GM12878 (cell line): ENCODE measurements around the gene GALNT9. TPM values are rescaled to one million over a fixed set of nuclear protein-coding genes. Genes with fewer than 3 reads are reported as not detected.

Source experiments
- ATAC-seq: fragments of 200-7000 bp; cut with Tn5 transposase; 3 replicates; pipeline ENCODE4 v1.9.1; 2020; ENCODE audit warnings: mild to moderate bottlenecking, moderate library complexity
- BruUV-seq: library from RNA; stranded (reverse); fragments of 400-500 nt; replicated peaks from 2 replicates; lab custom pipeline; 2021; lab: Mats Ljungman, UMichigan
- CTCF ChIA-PET: fragments of 300-600 bp; sonication (Branson Sonifier 250); formaldehyde crosslinking; extraction: SDS; loops from one replicate; lab custom pipeline; 2021; ENCODE audit warnings: inconsistent platforms; lab: Yijun Ruan, JAX
- POLR2A ChIA-PET: fragments of 350-600 bp; formaldehyde crosslinking; extraction: SDS; loops from one replicate; lab custom pipeline; 2021; ENCODE audit warnings: inconsistent platforms; lab: Charles Lee
- RAD21 ChIA-PET: fragments of 300-600 bp; sonication (Branson Sonifier 250); formaldehyde crosslinking; loops from one replicate; lab custom pipeline; 2023; ENCODE audit warnings: antibody characterized with exemption; ENCODE audit not compliant: unreplicated experiment; lab: Charles Lee
- SMC1A ChIA-PET: fragments of 300-600 bp; sonication (Branson Sonifier 250); formaldehyde crosslinking; loops from one replicate; lab custom pipeline; 2023; ENCODE audit not compliant: unreplicated experiment, uncharacterized antibody; lab: Charles Lee
- DNase-seq: peaks from one replicate; pipeline ENCODE4 v3.0.0-alpha.2; 2011; ENCODE audit warnings: low read depth, low spot score
- FAIRE-seq: peaks from 3 replicates; lab custom pipeline; 2011; peaks lifted over from hg19 to GRCh38; lab: Jason Lieb, UNC
- H2AFZ ChIP-seq: 2 replicates; pipeline ENCODE4 v1.6.0; 2011; ENCODE audit warnings: low read depth, low read length, control low read depth; ENCODE audit not compliant: control insufficient read depth
- H3K27ac ChIP-seq: 2 replicates; pipeline ENCODE4 v1.5.1; 2011; ENCODE audit warnings: control low read depth; ENCODE audit not compliant: control insufficient read depth, insufficient read depth
- H3K27me3 ChIP-seq, 2 experiments: replicated peaks in 1 of 2; 2 replicates each; pipeline versions ENCODE4 v1.6.0 to v1.6.1; 2011; ENCODE audit warnings: low read length in 1 of 2; ENCODE audit not compliant: control insufficient read depth in 2 of 2, insufficient read depth in 2 of 2
- H3K36me3 ChIP-seq, 2 experiments: 2 replicates each; pipeline ENCODE4 v1.5.1; 2011; ENCODE audit warnings: low read length in 1 of 2; ENCODE audit not compliant: control insufficient read depth in 2 of 2, insufficient read depth in 2 of 2
- H3K4me1 ChIP-seq: 2 replicates; pipeline ENCODE4 v1.6.1; 2011; ENCODE audit warnings: mild to moderate bottlenecking, low read length, moderate library complexity, mixed read lengths; ENCODE audit not compliant: control insufficient read depth, insufficient read depth
- H3K4me2 ChIP-seq: 2 replicates; pipeline ENCODE4 v1.6.0; 2011; ENCODE audit warnings: control low read depth; ENCODE audit not compliant: control insufficient read depth, insufficient read depth
- H3K4me3 ChIP-seq: fragments of 200-600 bp; sonication (generic); 2 replicates; pipeline ENCODE4 v1.5.1; 2016
- H3K79me2 ChIP-seq: 2 replicates; pipeline ENCODE4 v1.6.0; 2011; ENCODE audit warnings: low read length; ENCODE audit not compliant: control insufficient read depth, insufficient read depth
- H3K9ac ChIP-seq: 2 replicates; pipeline ENCODE4 v1.8.0; 2011; ENCODE audit warnings: low read length, control low read depth, mixed read lengths; ENCODE audit not compliant: control insufficient read depth, insufficient read depth
- H3K9me3 ChIP-seq: replicated peaks from 3 replicates; pipeline ENCODE4 v1.5.1; 2011; ENCODE audit warnings: mild to moderate bottlenecking, low read length; ENCODE audit not compliant: control insufficient read depth, insufficient read depth
- H4K20me1 ChIP-seq: 2 replicates; pipeline ENCODE4 v1.6.0; 2011; ENCODE audit not compliant: control insufficient read depth, insufficient read depth
- ASH2L ChIP-seq: fragments of 300-600, 200-600 bp; sonication (generic); IDR thresholded peaks from 2 replicates; pipeline ENCODE4 v1.6.1; 2017; ENCODE audit warnings: low read depth, mild to moderate bottlenecking, borderline replicate concordance
- BCL11A ChIP-seq: IDR thresholded peaks from 2 replicates; pipeline ENCODE4 v1.6.1; 2011; ENCODE audit warnings: low read depth, low read length
- BHLHE40 ChIP-seq, 2 experiments: fragments of 450-650 bp in 1 of 2; IDR thresholded peaks; 2 replicates each; pipeline ENCODE4 v1.6.1; 2011 to 2017; ENCODE audit warnings: low read depth in 2 of 2, borderline replicate concordance in 1 of 2, improper control_type of control experiment in 1 of 2, low read length in 1 of 2, mild to moderate bottlenecking in 1 of 2
- CEBPB ChIP-seq, 2 experiments: fragments of 150-350 bp in 1 of 2; IDR thresholded peaks; 2 replicates each; pipeline ENCODE4 v1.6.1; 2012 to 2014; ENCODE audit warnings: low read depth in 2 of 2, low read length in 2 of 2, borderline replicate concordance in 1 of 2, inconsistent platforms in 1 of 2
- CREM ChIP-seq: IDR thresholded peaks from 2 replicates; pipeline ENCODE4 v1.6.1; 2014; ENCODE audit warnings: antibody characterized with exemption, low read depth
- EED ChIP-seq: sonication (generic); IDR thresholded peaks from 2 replicates; pipeline ENCODE4 v1.6.1; 2016; ENCODE audit warnings: antibody characterized with exemption, low read depth
- HDAC2 ChIP-seq: fragments of 200-600 bp; sonication (generic); IDR thresholded peaks from 2 replicates; pipeline ENCODE4 v1.6.1; 2017
- POU2F2 ChIP-seq: IDR thresholded peaks from 3 replicates; pipeline ENCODE4 v1.6.1; 2011; ENCODE audit warnings: low read depth, mild to moderate bottlenecking, low read length, borderline replicate concordance
- SMARCA5 ChIP-seq: fragments of 450-650 bp; IDR thresholded peaks from 2 replicates; pipeline ENCODE4 v1.6.1; 2017; ENCODE audit warnings: mild to moderate bottlenecking
- YBX1 ChIP-seq: fragments of 450-650 bp; IDR thresholded peaks from 2 replicates; pipeline ENCODE4 v1.6.1; 2016; ENCODE audit warnings: antibody characterized with exemption
- WGBS: methylation state at CpG from one replicate; pipeline ENCODE4 v1.1.6; 2016; ENCODE audit warnings: low lambda C conversion rate; ENCODE audit not compliant: insufficient replicate concordance, insufficient coverage; ENCODE audit errors: missing lambda C conversion rate; 5-methylcytosine and 5-hydroxymethylcytosine counted together
- in situ Hi-C: fragments of 300-500 bp; cut with MboI; formaldehyde crosslinking; loops from 9 replicates; pipeline ENCODE4 v1.14.3; 2018; ENCODE audit warnings: mixed read lengths
- intact Hi-C: fragments of 100-400 bp; cut with micrococcal nuclease; formaldehyde crosslinking; loops from one replicate; pipeline ENCODE4 v1.14.2; 2022; ENCODE audit not compliant: unreplicated experiment
- polyA plus RNA-seq, 11 experiments: library from polyadenylated mRNA; depleted of rRNA in 4 of 11; unstranded in 6 of 11; stranded (reverse) in 5 of 11; fragments of >200 nt; fragmentation: Nextera tagmentation in 4 of 11; fragmentation: Illumina TruSeq in 1 of 11; extraction: Ambion mirVana in 4 of 11; extraction: Trizol in 1 of 11; gene quantifications; 1 replicate in 1 of 11; 2 replicates in 10 of 11; pipeline versions ENCODE4 v1.2.1 to v1.2.3, GENCODE V29; 2011 to 2016; ENCODE audit warnings: inconsistent platforms in 2 of 11, missing spikeins in 2 of 11, low read depth in 1 of 11
- total RNA-seq, 4 experiments: library from RNA; depleted of rRNA in 3 of 4; stranded (reverse); fragments of >200 nt in 3 of 4; fragmentation: Illumina TruSeq in 1 of 4; extraction: Trizol in 1 of 4; gene quantifications; 2 replicates each; pipeline versions ENCODE4 v1.2.1 to v1.2.3, GENCODE V29; 2013 to 2021
- TF ChIP-seq, protein P1 (sequence below): fragments of 450-650 bp; formaldehyde crosslinking; IDR thresholded peaks from 2 replicates; pipeline ENCODE4 v1.4.0; 2020; ENCODE audit warnings: mild to moderate bottlenecking, moderate library complexity
- TF ChIP-seq, protein P2 (sequence below): fragments of 450-650 bp; conservative IDR thresholded peaks from 2 replicates; pipeline ENCODE4 v1.6.1; 2017; ENCODE audit warnings: mild to moderate bottlenecking, moderate library complexity
- TF ChIP-seq, protein P3 (sequence below): fragments of 450-650 bp; IDR thresholded peaks from 2 replicates; pipeline ENCODE4 v1.6.1; 2016; ENCODE audit warnings: mild to moderate bottlenecking
- TF ChIP-seq, protein P4 (sequence below): IDR thresholded peaks from 2 replicates; pipeline ENCODE4 v1.6.1; 2011; ENCODE audit warnings: low read depth, mild to moderate bottlenecking, low read length, moderate library complexity, borderline replicate concordance; ENCODE audit errors: extremely low read depth

GALNT9 gene
- total and polyA plus RNA-seq, 10 of the 15 experiments (the other 5 are each of a cell fraction or from before 2014, with no cell fraction given) = 0.04 TPM; not detected in 9

DNA sequence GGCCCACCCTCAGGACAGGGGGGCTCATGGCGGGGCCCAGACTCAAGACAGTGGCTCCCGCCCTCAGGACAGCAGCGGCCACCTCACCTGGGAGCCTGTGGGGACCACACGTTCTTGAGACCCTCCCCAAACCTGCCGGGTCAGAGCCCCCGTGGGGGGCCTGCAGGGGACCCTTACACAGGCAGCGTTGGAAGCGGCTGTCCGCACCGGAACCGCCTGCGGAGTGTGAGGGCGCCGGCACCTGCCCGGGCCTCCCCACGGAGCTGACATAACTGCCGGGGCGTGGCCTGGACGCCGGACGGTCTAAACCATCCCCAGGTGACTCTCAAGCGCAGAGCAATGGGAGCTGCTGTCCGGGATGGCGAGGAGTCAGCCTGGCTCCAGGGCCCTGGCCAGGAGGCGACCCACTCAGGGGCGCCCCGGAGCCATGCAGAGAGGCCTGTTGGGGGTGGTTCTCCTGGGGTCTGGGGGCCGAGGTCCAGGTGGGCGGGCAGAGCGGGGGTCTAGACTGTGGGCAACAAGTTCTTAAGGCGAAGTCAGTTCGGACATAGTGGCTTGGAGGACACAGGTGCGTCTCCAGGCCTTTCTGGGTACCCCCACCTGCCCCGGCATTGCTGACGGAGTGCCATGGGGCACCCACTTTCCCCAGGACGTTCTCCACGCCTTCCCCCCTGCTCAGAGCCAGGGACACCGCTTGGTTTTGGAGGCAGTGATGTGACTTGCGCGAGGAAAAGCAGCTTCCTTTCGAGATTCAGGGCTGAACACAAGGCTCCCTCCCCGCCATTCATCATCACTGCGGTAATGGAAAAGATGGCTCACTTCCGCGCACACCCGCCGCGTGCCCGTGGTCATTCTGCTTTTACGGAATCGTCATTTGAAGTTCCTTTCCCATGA lies 23.2 kb downstream of the GALNT9 start (continued):
- TF ChIP-seq, protein P1, sequence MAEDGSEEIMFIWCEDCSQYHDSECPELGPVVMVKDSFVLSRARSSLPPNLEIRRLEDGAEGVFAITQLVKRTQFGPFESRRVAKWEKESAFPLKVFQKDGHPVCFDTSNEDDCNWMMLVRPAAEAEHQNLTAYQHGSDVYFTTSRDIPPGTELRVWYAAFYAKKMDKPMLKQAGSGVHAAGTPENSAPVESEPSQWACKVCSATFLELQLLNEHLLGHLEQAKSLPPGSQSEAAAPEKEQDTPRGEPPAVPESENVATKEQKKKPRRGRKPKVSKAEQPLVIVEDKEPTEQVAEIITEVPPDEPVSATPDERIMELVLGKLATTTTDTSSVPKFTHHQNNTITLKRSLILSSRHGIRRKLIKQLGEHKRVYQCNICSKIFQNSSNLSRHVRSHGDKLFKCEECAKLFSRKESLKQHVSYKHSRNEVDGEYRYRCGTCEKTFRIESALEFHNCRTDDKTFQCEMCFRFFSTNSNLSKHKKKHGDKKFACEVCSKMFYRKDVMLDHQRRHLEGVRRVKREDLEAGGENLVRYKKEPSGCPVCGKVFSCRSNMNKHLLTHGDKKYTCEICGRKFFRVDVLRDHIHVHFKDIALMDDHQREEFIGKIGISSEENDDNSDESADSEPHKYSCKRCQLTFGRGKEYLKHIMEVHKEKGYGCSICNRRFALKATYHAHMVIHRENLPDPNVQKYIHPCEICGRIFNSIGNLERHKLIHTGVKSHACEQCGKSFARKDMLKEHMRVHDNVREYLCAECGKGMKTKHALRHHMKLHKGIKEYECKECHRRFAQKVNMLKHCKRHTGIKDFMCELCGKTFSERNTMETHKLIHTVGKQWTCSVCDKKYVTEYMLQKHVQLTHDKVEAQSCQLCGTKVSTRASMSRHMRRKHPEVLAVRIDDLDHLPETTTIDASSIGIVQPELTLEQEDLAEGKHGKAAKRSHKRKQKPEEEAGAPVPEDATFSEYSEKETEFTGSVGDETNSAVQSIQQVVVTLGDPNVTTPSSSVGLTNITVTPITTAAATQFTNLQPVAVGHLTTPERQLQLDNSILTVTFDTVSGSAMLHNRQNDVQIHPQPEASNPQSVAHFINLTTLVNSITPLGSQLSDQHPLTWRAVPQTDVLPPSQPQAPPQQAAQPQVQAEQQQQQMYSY (CRISPR knock-in tag) = no peak
- TF ChIP-seq BCL11A (no peak), POU2F2 (no peak)
- TF ChIP-seq, all 136 proteins: peak for 0

DNA sequence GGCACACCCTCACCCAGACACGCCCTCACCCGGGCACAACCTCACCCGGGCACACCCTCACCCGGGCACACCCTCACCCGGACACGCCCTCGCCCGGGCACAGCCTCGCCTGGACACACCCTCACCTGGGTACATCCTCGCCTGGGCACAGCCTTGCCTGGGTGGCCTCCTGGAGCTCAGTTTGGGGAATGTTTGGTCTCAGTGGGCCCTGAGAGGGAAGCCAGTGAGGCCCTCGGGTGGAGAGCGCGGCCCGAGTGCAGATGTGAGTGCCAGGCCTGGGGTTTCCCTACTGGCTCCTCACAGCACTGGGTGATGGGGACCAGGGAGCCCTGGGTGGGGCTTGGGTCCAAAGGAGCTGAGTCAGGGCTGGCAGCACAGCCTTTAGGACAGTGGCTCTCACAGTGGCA lies 23.8 kb downstream of the GALNT9 start:
- no TSS peak for BruUV-seq
- FAIRE-seq = no peak
- H3K27me3 ChIP-seq = no peaks in the 10 kb centered on the region
- no peak overlapping the region for H3K4me3 ChIP-seq
- SMC1A ChIA-PET = no interaction called here
- CTCF ChIA-PET = no interaction called here
- no peaks in the 10 kb centered on the region; the same call in 2 of the 3 replicates for H3K9me3 ChIP-seq
- POLR2A ChIA-PET = no interaction called here
- 93% methylated on average over 9 of the region's 14 CpGs for WGBS
- H3K9ac ChIP-seq = no peak overlapping the region
- RAD21 ChIA-PET = no interaction called here
- H3K4me1 ChIP-seq = no peaks in the 10 kb centered on the region
- no peak overlapping the region for H2AFZ ChIP-seq
- H4K20me1 ChIP-seq = no peaks in the 10 kb centered on the region
- H3K4me2 ChIP-seq = no peak overlapping the region
- no peaks in the 10 kb centered on the region for H3K36me3 ChIP-seq
- intact Hi-C loops (no loop called here), in situ Hi-C loops (no loop called here)
- H3K27ac ChIP-seq = no peak overlapping the region
- no peak for DNase-seq
- no peaks in the 10 kb centered on the region for H3K79me2 ChIP-seq
- no peak for ATAC-seq
- TF ChIP-seq ASH2L = no peak
- TF ChIP-seq SMARCA5 = no peak
- no peak for TF ChIP-seq CEBPB (IDR thresholded peaks at IDR 0.05; ENCODE audit: borderline replicate concordance in 1 of 2, low read depth in 2 of 2, low read length in 2 of 2)
- no peak for TF ChIP-seq EED
- no peak for TF ChIP-seq HDAC2
- TF ChIP-seq BHLHE40 (IDR thresholded peaks at IDR 0.05; ENCODE audit: borderline replicate concordance in 1 of 2, low read depth in 2 of 2, low read length in 1 of 2) = no peak
- TF ChIP-seq, protein P2, sequence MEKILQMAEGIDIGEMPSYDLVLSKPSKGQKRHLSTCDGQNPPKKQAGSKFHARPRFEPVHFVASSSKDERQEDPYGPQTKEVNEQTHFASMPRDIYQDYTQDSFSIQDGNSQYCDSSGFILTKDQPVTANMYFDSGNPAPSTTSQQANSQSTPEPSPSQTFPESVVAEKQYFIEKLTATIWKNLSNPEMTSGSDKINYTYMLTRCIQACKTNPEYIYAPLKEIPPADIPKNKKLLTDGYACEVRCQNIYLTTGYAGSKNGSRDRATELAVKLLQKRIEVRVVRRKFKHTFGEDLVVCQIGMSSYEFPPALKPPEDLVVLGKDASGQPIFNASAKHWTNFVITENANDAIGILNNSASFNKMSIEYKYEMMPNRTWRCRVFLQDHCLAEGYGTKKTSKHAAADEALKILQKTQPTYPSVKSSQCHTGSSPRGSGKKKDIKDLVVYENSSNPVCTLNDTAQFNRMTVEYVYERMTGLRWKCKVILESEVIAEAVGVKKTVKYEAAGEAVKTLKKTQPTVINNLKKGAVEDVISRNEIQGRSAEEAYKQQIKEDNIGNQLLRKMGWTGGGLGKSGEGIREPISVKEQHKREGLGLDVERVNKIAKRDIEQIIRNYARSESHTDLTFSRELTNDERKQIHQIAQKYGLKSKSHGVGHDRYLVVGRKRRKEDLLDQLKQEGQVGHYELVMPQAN = no peak
- no peak for TF ChIP-seq CREM
- TF ChIP-seq, protein P3, sequence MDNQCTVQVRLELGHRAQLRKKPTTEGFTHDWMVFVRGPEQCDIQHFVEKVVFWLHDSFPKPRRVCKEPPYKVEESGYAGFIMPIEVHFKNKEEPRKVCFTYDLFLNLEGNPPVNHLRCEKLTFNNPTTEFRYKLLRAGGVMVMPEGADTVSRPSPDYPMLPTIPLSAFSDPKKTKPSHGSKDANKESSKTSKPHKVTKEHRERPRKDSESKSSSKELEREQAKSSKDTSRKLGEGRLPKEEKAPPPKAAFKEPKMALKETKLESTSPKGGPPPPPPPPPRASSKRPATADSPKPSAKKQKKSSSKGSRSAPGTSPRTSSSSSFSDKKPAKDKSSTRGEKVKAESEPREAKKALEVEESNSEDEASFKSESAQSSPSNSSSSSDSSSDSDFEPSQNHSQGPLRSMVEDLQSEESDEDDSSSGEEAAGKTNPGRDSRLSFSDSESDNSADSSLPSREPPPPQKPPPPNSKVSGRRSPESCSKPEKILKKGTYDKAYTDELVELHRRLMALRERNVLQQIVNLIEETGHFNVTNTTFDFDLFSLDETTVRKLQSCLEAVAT = no peak
- TF ChIP-seq, protein P4, sequence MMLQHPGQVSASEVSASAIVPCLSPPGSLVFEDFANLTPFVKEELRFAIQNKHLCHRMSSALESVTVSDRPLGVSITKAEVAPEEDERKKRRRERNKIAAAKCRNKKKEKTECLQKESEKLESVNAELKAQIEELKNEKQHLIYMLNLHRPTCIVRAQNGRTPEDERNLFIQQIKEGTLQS = no peak
- no peak for TF ChIP-seq YBX1
